Left lobe of liver (tissue), 2 donors: ENCODE results near the gene SIGLEC5. TPM values are rescaled to one million over a fixed set of nuclear protein-coding genes. Genes with fewer than 3 reads are reported as not detected.

Experiments used
- ATAC-seq: fragments of 200-7000 bp; cut with Tn5 transposase; one replicate; pipeline ENCODE4 v1.9.1; 2020; ENCODE audit warnings: mild to moderate bottlenecking, moderate library complexity
- DNase-seq: peaks from one replicate; pipeline ENCODE4 v3.0.0-alpha.2; 2020; ENCODE audit warnings: low spot score
- total RNA-seq: library from RNA; stranded (reverse); gene quantifications from one replicate; pipeline ENCODE4 v1.2.1, GENCODE V29; 2021
- donor health status: DM: no; HTN: no; CAD: no; lungs with moderate emphysema.
- donor health status: DM: no; HTN: yes; CAD: no.

The SIGLEC5 gene
- total RNA-seq, 1 donor from 2014 or later: not detected

DNA sequence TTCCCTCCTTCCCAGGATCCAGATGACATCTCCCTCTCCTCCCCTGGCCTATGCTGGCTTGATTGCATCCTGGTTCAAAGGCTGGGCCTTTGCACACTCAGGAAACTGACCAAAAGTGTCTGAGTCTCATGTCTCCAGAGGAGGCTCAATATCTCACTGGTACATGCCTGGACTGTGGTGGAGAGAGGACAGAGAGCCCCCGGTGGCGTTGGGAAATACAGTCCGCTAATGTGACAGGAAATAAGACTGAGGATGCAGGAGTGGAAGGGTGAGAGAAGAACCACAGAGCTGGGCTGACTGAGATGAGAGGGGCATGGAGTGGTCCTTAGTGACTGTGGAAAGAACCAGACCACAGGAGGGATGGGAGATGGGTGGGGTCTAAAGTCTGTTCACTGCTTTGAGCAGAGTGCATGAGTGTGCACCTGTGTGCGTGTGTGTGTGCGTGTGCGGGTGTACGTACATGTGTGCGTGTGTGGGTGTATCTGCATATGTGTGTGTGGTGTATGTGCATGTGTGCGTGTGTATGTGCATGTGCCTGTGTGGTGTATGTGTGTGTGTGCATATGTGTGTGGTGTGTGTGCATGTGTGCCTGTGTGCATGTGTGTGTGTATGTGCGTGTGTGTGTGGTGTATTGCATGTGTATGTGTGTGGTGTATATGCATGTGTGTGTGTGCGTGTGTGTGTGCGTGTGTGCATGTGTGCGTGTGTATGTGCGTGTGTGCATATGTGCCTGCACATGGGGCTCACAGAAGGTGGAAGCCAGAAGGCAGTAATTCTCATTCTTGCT lies 1.9 kb downstream of the SIGLEC5 start:
- ATAC-seq: no peak
- DNase-seq: no peak

DNA sequence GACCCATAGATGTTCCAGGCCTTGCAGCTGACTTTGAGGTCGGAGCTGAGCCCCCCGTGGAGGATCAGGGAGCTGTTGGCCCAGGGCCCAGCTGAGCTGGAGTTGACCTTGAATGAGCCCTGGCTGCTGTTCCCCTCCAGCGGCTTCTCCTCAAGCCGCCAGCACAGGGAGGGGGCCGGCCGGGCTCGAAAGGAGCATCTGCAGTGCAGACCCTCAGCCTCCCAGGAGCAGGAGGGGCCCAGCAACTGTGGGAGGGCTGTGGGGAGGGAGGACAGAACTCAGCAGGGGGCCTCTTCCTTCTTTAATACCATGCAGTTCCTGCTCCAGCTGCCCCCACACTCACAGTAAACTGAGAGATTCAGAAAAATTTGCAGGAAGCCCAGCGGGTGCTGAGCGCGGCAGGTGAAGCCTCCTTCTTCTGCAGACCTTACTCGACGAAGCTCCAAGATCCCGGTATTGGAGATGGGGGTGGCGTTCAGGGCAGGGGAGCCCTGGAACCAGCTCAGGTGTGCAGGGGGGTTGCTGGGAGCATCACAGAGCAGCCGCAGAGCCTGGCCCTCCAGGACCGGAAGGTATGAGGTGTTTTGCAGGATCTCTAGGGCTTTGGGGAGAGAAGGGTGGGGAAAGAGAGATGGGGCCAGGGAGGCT lies 2.6 kb downstream of the SIGLEC5 start:
- no peak for DNase-seq

DNA sequence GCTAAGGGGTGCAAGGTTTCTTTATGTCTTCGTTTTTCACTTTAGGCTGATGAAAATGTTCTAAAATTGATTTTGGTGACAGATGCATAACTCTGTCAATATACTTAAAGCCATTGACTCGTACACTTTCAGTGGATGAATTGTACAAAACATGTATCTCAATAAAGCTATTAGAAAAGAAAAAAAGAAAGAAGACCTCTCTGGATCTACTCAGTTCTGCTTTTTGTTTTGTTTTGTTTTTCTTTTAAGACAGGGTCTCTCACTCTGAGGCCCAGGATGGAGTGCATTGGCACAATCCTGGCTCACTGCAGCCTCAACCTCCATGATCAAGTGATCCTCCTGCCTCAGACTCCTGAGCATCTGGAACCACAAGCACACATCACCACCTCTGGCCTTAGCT lies 3.5 kb downstream of the SIGLEC5 start:
- no peak for DNase-seq
- no peak for ATAC-seq

More for the DNA sequence above, 2.6 kb downstream of the SIGLEC5 start:
- no peak for ATAC-seq

DNA sequence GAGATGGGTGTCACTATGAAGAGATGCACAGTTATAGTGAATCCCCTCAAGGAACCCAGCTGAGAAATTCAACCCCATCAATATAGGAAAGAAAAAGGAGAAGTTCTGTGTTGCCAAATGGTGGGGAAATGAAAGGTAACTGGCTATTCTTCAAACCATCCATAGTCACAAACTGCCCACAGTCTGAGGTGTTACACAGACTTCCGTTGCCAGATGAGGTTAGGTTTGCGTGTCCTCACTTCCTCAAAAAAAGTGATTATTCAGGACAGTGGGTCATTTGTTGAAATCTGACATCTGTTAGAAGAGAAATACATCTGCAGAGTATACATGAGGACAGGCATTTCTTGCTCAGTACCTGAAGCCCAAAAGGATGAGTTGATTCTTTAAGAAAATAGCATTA lies 9.0 kb downstream of the SIGLEC5 start:
- DNase-seq (peak; percentile 28), ATAC-seq (no peak)

DNA sequence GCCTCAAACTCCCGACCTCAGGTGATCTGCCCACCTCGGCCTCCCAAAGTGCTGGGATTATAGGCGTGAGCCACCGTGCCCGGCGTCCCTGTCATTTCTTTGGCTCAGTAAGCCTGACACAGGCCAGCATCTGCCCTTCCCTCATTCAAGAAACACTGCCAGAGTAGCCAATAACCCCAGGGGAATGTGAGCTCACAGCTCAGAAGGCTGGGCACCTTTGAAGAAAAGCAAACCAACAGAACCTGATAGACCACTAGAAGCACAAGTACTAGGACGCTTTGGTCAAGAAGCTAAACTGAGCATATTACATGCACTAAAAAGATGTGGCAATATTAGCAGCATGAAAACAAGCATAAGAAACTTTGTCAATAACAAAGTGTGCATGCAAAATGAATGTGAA lies 14.2 kb downstream of the SIGLEC5 start:
- DNase-seq (no peak), ATAC-seq (no peak)

DNA sequence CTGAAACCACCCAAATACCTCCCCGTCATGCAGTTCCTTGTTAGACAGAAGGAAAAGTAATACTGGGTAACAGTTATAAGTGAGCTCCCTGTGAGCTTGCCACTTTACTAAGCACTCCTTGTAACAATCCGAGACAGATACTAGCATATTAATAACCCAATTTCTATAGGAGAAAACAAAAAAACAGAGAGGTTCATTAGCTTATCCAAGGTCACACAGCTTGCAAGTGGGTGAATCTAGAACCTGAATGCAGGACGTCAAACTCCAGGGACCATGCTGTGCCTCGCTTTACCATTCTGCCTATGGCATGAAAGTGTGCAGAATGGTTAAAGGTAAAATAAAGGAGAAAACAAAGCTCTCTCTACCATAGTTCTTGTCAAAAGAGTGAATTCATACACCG lies 15.4 kb downstream of the SIGLEC5 start:
- ATAC-seq (no peak), DNase-seq (no peak)

DNA sequence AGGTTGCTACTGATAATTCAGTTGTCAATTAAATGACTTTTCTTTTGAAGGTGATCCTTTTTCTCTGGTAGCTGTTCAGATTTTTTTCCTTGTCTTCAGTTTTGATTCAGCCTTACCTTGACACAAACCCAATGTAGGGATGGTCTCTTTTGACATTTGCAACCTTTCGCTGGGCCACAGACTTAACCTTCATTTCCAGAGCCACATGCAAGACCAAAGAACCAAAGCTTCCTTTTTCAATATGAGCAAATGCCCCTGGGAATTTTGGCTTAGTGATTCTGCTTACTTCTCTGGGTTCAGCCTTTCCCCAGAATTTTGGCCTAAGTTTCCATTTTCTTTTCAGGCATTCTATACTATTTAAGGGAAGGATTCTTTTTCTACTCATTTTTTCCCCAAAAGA lies 19.6 kb downstream of the SIGLEC5 start:
- no peak for ATAC-seq
- DNase-seq: no peak

DNA sequence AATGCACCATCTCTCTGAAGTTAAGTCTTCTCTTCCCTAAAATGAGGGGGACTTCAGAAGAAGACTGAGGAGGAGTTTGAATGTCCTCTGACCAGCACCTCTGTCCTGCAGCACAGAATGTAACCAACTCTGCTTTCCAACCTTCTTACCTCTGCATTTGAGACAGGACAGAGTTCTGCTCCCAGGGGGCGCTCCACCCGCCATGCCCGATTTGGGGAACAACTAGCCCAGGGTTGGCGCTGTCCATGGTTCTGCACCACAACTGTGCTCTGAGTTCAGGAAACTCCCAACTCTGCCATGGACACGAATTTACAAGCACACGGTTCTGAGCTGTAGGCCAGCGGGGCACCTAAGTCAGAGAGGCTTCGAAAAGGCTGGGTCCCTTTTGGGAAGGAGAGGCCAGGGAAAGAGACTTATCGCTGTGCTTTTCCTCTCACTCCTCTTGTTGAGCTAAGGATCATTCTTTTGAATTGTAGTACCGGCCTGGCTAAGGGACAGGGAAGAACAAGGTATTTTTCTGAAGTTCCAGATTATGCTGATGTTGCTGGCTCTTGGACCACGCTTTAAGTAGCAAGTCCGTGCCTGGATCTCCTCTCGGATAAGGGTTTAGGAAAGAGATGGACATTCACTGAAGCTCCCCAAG lies 22.2 kb downstream of the SIGLEC5 start:
- DNase-seq: no peak
- peak; percentile 70 for ATAC-seq

DNA sequence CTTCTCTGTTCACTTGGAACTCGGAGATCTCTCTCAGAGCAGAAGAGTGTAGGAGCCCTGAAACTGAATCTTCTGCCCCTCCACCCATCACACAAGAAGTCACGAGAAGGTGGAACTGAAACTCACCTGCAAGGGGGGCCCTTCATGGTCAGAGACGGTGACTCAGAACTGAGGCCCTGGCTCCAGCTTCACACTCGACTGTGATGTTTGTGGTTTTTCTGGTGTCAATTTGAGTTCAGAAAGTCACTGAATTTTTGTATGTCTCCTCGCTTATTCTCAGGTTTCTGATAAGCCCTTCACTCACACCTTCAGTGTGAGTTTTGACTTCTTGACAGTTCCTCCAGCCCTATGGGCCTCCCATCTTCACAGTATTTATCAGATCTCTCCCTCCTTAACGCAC lies 23.1 kb downstream of the SIGLEC5 start:
- no peak for DNase-seq
- ATAC-seq: no peak

DNA sequence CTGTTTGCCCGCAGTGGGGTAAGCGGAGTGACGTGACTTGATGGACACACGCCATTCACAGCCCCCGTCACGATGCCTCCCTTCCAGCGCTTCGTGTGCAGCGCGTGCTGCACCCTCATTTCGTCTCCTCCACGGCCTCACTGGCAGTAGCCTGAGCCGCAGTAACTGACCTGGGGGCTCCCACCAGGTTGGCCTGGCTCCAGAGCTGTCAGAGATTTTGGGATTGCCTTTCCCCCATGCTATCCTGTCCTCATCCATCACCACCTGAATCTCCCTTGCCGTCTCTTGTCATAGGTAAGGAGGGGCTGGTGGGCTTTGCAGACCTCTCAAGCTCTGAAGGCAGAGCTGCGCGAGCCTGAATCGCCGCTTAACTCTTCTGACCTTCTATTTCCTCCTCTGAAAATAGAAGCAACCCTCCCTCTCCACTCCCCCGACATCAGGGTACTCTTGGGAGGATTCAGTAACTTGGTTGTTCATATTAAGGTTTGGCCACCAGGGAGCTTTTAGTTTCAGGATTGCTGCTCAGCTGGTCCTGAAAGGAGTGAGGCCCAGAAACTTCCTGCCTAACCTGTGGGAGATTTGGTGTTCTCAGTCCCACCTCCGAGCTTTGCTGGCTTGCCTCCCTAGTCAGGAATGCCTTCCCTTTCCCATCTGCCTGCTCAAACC lies 27.9 kb downstream of the SIGLEC5 start:
- ATAC-seq (no peak), DNase-seq (no peak)

DNA sequence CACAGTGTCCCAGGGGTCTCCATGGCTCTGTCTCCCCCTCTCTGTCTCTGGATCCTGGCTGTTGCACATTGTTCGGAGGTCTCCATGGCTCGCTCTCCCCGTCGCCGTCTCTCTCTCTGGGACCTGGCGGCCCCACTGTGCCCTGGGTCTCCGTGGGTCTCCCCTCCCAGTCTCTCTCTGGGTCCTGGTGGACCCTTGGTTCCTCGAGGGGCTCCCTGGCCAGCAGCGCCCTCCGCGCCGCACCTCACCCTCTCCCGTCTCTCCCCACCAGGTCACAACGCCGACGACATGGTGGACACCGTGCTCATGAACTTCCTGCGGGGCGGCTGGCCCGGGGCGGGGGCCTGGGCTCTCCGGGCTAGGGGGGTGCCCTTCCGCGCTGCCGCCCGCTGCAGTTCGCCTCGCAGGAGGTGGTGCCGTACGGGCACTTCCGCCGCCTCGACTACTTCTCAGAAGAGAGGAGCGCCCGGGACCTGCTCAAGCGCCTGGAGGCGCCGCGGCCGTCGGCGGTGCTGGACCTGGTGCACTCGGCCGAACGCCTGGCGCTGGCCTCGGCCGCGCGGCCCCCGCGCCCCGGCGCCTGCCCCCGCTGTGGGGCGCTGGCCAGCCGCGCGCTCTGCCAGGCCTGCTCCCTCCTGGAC lies 29.1 kb downstream of the SIGLEC5 start:
- DNase-seq (no peak), ATAC-seq (no peak)

DNA sequence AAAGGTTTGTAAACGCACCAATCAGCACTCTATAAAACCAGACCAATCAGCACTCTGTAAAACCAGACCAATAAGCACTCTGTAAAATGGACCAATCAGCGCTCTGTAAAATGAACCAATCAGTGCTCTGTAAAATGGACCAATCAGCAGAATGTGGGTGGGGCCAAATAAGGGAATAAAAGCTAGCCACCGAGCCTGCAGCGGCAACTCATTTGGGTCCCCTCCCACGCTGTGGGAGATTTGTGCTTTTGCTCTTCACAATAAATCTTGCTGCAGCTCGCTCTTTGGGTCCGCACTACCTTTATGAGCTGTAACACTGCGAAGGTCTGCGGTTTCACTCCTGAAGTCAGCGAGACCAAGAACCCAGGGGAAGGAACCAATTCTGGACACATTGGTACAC lies 31.1 kb downstream of the SIGLEC5 start:
- ATAC-seq: no peak

DNA sequence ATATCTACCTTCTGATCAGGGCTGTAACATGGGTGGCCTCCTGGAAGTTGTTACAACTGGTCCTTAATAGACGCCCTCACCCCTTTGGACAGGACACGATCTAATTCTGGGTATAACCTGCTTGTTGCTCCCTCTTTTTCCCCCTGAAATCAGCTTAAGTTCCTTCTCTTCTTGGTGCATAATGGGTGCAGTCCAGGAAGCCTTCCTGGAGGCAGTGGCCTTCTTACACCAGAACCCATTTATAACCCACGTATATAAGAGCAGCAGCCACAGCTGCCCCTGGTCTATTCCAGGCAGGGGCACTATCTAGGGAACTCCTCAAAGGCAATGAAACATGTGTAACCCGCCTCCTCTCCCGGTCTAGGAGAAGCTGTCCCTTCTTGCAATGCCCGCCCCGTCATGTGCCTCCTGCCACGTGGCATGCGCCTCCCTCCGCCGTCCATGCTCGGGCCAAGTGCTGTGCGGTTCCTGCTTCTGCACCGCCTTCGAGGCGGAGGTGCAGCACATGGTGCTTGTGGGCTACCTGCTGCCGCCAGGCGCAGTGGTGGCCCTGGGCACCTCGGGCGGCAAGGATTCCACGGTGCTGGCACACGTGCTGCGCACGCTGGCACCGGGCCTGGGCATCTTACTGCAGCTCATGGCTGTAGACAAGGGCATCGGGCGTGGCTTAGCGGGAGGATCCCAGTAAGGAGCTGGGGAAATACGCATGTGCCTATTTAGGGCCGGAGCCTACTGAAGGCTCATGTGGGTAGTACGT lies 31.9 kb downstream of the SIGLEC5 start:
- no peak for DNase-seq

More for the DNA sequence above, 31.1 kb downstream of the SIGLEC5 start:
- no peak for DNase-seq

DNA sequence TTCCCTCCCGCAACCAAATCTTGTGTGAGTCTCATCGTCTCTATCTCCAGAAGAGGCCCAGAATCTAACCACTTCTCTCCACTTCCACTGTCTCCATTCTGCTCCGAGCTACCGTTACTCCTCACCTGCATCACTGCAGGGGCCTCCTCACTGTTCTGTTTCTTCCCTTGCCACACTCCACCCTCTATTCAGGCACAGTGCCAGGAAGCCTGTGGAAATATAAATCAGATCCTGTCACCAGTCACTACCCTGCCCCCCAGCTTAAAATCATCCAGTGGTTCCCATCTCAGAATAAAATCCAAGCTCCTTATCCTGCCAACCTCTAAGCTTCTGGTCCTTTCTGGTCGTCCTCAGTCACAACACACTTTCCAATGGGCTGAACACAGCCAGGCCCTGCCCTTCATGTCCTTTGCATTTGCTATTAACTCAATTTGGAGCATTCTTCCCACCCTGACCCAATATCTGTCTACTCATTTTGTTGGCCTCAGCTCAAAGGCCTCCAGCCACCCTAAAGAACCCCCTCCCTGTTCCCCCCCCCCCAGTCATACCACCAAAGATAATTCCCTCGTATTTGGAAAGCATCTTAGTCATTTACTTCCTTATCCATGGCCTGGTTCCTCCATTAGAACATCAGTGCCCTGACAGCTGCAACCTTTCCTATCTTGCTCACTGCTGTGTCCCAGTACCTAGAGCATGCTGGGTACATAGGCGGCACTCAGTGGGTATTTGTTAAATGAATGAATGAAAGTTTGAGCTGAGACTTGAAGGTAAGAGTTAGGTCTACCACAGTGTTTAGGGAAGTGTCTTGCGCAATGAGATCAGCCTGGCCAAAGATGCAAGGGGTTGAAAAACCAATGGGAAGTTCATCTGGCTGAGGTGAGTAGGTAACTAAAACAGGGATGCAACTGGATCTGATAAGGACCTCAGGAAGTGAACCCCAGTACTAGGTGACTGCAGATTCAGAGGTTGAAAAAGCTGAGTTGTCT lies 34.7 kb downstream of the SIGLEC5 start:
- ATAC-seq (no peak), DNase-seq (no peak)

More for the DNA sequence above, 31.9 kb downstream of the SIGLEC5 start:
- no peak for ATAC-seq

DNA sequence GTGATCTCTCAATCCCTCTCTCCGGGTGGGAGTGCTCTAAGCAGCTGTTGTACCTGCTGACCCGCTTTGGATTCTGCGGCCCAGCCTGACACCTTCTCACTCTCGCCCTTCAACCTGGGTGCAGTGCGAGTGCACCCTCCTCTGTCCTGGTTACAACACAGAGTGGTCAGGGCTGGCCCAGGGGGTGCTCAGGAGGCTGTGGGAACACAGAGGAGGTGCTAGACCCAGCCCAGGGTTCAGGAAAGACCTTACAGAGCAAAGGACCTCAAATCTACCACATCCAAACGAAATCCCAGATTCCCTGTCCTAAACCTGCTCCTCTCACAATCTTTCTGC lies 35.5 kb downstream of the SIGLEC5 start:
- DNase-seq: no peak
- ATAC-seq: peak; percentile 5

DNA sequence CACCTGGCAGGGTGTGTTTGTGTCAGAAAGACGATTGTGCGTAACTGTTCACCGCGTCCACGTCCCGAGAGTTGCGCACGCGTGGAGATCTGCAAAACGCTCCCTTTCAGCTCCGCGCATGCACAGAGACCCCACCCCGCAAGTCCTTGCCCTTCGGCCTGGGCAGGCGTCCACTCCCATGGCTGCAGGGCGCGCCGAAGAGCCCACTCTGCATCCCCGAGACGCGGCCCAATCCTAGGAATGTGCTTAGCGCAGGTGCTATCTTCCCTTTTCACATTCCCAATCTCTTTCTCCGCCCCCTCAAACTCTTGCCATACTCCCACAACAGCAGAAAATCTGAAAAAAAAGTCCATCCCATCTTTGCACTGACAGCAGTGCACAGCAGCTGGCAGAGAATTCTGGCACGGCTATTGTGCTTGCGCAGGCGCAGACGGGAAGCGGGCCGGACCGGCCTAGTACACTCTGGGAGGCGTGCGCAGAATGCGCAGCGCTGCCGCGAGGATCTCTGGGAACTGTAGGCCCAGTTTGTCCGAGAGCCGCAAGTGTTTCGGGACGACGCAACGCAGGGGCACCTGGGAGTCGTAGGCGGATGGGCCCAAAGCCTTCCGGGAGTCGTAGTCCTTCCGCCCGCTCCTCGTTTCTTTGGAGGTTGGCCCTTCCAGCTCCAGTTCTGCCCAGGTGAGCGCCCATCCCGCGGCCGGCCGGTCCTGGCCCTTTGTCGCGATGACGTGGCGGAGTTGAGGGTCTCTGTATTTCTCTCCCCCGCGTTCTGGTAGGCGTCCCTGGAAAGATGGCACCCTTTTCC lies 36.0 kb downstream of the SIGLEC5 start:
- DNase-seq (peak; percentile 100), ATAC-seq (peak; percentile 98)

DNA sequence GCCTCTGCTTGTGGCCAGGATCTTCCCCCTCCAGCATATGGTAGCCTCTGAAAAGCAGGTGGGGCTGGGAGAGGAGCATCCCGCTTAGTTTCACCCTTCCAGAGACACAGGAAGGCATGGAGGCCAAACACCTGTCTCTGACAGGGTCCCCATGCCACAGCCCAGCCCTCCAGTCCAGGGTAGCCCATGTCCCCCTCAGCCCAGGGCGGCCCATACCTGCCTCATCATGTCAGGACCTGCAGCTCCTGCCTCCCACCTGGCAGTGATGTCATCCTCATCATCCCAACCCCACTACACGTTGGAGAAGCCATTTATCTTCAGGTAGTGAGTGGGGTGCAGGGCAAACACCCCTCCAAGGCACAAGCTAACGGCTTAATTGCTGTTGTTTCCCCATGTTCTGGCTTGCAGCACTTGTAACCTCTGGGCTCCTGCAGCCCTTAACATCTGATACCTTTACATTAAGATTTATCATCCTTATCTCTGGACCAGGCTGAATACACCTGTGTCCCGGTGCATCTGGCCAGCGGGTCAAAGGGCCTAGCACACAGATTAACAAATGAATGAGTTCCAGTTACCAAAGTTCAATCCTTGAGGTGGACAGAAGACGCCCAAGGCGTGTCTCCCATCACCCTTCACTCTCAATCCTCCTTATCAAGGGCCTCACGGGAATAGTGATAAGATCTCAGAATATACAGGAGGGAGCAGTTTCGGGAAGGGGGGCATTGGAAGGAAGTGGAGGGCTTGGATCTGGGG lies 36.9 kb downstream of the SIGLEC5 start:
- DNase-seq (no peak), ATAC-seq (no peak)

DNA sequence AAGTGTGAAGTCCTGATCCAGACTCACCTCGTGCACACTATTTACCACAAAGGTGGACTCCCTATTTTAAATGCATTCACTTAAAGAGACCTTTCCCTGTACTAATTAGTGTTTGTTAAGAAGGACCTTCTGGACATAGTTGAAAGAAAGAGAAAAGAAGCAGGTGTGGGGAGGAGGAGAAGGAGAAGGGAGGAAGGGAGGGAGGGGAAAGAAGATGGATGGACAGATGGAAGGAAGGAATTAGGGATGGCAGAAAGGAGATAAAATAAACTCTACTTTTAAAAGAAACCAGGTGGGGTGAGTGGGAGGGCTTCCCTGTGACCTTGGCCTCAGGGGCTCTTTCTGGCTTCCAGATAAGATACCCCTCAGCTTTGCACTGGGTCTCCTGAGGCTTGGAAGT lies 37.7 kb downstream of the SIGLEC5 start:
- no peak for ATAC-seq
- DNase-seq: no peak
